Raji (cell line): ENCODE data around the gene PLEKHF1.

Experiments
- POLR2A ChIP-seq: IDR thresholded peaks from 2 replicates; pipeline ENCODE4 v1.6.1; 2011; ENCODE audit warnings: low read depth, low read length, control low read depth; ENCODE audit not compliant: insufficient read depth

The PLEKHF1 gene

GRCh38 chr19:29678484-29679106 is 13.3 kb downstream of the PLEKHF1 start:
- TF ChIP-seq POLR2A: no peak

- TF ChIP-seq POLR2A: no peak
These were observed 14.4 kb downstream of the PLEKHF1 start for GRCh38 chr19:29679598-29680210.

- no peak for TF ChIP-seq POLR2A
These were observed 15.2 kb downstream of the PLEKHF1 start for GRCh38 chr19:29680447-29680846.

GRCh38 chr19:29680937-29681336 is 15.7 kb downstream of the PLEKHF1 start:
- TF ChIP-seq POLR2A: no peak

- no peak for TF ChIP-seq POLR2A
These were observed 16.4 kb downstream of the PLEKHF1 start for GRCh38 chr19:29681422-29682235.

GRCh38 chr19:29682236-29682895 is 17.1 kb downstream of the PLEKHF1 start:
- TF ChIP-seq POLR2A: no peak

- no peak for TF ChIP-seq POLR2A
These were observed 17.7 kb downstream of the PLEKHF1 start for GRCh38 chr19:29683009-29683408.

- TF ChIP-seq POLR2A: no peak
These were observed 20.1 kb downstream of the PLEKHF1 start for GRCh38 chr19:29685326-29685725.

- no peak for TF ChIP-seq POLR2A
These were observed 21.1 kb downstream of the PLEKHF1 start for GRCh38 chr19:29686285-29686805.

- TF ChIP-seq POLR2A: no peak
These were observed 22.1 kb downstream of the PLEKHF1 start for GRCh38 chr19:29687244-29687896.

GRCh38 chr19:29687897-29688728 is 22.9 kb downstream of the PLEKHF1 start:
- TF ChIP-seq POLR2A: no peak

GRCh38 chr19:29690842-29691241 is 25.6 kb downstream of the PLEKHF1 start:
- no peak for TF ChIP-seq POLR2A

GRCh38 chr19:29694161-29694560 is 28.9 kb downstream of the PLEKHF1 start:
- no peak for TF ChIP-seq POLR2A
